GM23338 (cell line): ENCODE measurements around the gene OR5C1. TPM values are rescaled to one million over a fixed set of nuclear protein-coding genes. Genes with fewer than 3 reads are reported as not detected.
"Not testable (repeated sequence)": the region's sequence is repeated elsewhere in the genome, so short reads cannot be mapped to it uniquely, and the experiment has no call there.

Experiments used
- ATAC-seq: fragments of 200-7000 bp; cut with Tn5 transposase; 3 replicates; pipeline ENCODE4 v1.9.1; 2020
- DNase-seq: peaks from one replicate; pipeline ENCODE4 v3.0.0-alpha.2; 2015; ENCODE audit warnings: low spot score
- H2AFZ ChIP-seq: fragments of 200-600 bp; sonication (generic); 2 replicates; pipeline ENCODE4 v1.8.0; 2016; ENCODE audit warnings: antibody characterized with exemption, mild to moderate bottlenecking, moderate library complexity
- H3F3A ChIP-seq: fragments of 200-600 bp; sonication (generic); replicated peaks from 2 replicates; pipeline ENCODE4 v1.8.0; 2017; ENCODE audit warnings: antibody characterized with exemption, mixed run types, low read depth
- H3K27ac ChIP-seq: fragments of 200-600 bp; sonication (generic); 2 replicates; pipeline ENCODE4 v1.6.1; 2016; ENCODE audit warnings: low read depth
- H3K27me3 ChIP-seq: fragments of 200-600 bp; sonication (generic); 2 replicates; pipeline ENCODE4 v1.8.0; 2016; ENCODE audit warnings: mild to moderate bottlenecking, mixed run types, moderate library complexity; ENCODE audit not compliant: insufficient read depth
- H3K36me3 ChIP-seq: fragments of 200-600 bp; sonication (generic); 2 replicates; pipeline ENCODE4 v1.8.0; 2016; ENCODE audit warnings: mild to moderate bottlenecking; ENCODE audit not compliant: insufficient read depth
- H3K4me1 ChIP-seq: fragments of 200-600 bp; sonication (generic); 2 replicates; pipeline ENCODE4 v1.8.0; 2016; ENCODE audit warnings: mild to moderate bottlenecking, moderate library complexity; ENCODE audit not compliant: insufficient read depth
- H3K4me2 ChIP-seq: fragments of 200-600 bp; sonication (generic); 2 replicates; pipeline ENCODE4 v1.7.1; 2017; ENCODE audit warnings: mixed run types
- H3K4me3 ChIP-seq: fragments of 200-600 bp; sonication (generic); 2 replicates; pipeline ENCODE4 v1.6.1; 2016; ENCODE audit warnings: mixed run types
- H3K79me2 ChIP-seq: fragments of 200-600 bp; sonication (generic); replicated peaks from 2 replicates; pipeline ENCODE4 v1.8.0; 2017; ENCODE audit warnings: mild to moderate bottlenecking; ENCODE audit not compliant: insufficient read depth
- H3K9me2 ChIP-seq: fragments of 200-600 bp; sonication (generic); 2 replicates; pipeline ENCODE4 v1.8.0; 2017; ENCODE audit not compliant: insufficient read depth
- H4K20me1 ChIP-seq: fragments of 200-600 bp; sonication (generic); replicated peaks from 2 replicates; pipeline ENCODE4 v1.8.0; 2017; ENCODE audit warnings: mild to moderate bottlenecking; ENCODE audit not compliant: insufficient read depth
- H3K27ac Mint-ChIP-seq: 2 replicates; pipeline ENCODE4 v1.8.0; 2020; ENCODE audit warnings: inconsistent platforms, mild to moderate bottlenecking, moderate library complexity, mixed read lengths
- H3K27me3 Mint-ChIP-seq: 3 replicates; pipeline ENCODE4 v1.8.0; 2022; ENCODE audit warnings: low read depth, mild to moderate bottlenecking, moderate library complexity, mixed read lengths, inconsistent platforms; ENCODE audit not compliant: insufficient read depth, poor library complexity
- H3K36me3 Mint-ChIP-seq: 3 replicates; pipeline ENCODE4 v1.8.0; 2021; ENCODE audit warnings: low read depth, mild to moderate bottlenecking, inconsistent platforms, moderate library complexity, mixed read lengths
- H3K4me1 Mint-ChIP-seq: 3 replicates; pipeline ENCODE4 v1.8.0; 2020; ENCODE audit warnings: mild to moderate bottlenecking, inconsistent platforms, mixed read lengths
- H3K4me3 Mint-ChIP-seq: 3 replicates; pipeline ENCODE4 v1.8.0; 2021; ENCODE audit warnings: moderate library complexity, mild to moderate bottlenecking, inconsistent platforms, mixed read lengths
- H3K9me3 Mint-ChIP-seq: 3 replicates; pipeline ENCODE4 v1.8.0; 2020; ENCODE audit warnings: moderate library complexity, mild to moderate bottlenecking, inconsistent platforms, mixed read lengths
- EZH2 ChIP-seq: fragments of 200-600 bp; sonication (generic); IDR thresholded peaks from one replicate; pipeline ENCODE4 v1.8.0; 2017; ENCODE audit warnings: antibody characterized with exemption, mild to moderate bottlenecking, low read depth; ENCODE audit not compliant: unreplicated experiment
- EZH2phosphoT487 ChIP-seq: fragments of 200-600 bp; sonication (generic); IDR thresholded peaks from one replicate; pipeline ENCODE4 v1.8.1; 2018; ENCODE audit warnings: antibody characterized with exemption; ENCODE audit not compliant: unreplicated experiment
- NANOG ChIP-seq: IDR thresholded peaks from 2 replicates; pipeline ENCODE4 v1.6.1; 2016; ENCODE audit warnings: antibody characterized with exemption, borderline replicate concordance
- POLR2AphosphoS5 ChIP-seq: IDR thresholded peaks from 2 replicates; pipeline ENCODE4 v1.6.1; 2016; ENCODE audit warnings: antibody characterized with exemption, low read depth
- STAT1 ChIP-seq: IDR thresholded peaks from one replicate; pipeline ENCODE4 v1.6.1; 2016; ENCODE audit warnings: antibody characterized with exemption; ENCODE audit not compliant: unreplicated experiment
- ZNF114 ChIP-seq: fragments of 250-450 bp; sonication (Bioruptor Pico); IDR thresholded peaks from 2 replicates; pipeline ENCODE4 v1.5.0; 2020; ENCODE audit warnings: mild to moderate bottlenecking, moderate library complexity
- ZNF331 ChIP-seq: fragments of 250-450 bp; sonication (Bioruptor Pico); IDR thresholded peaks from 2 replicates; pipeline ENCODE4 v1.5.0; 2020; ENCODE audit warnings: low read depth, mild to moderate bottlenecking, moderate library complexity
- polyA plus RNA-seq: library from polyadenylated mRNA; unstranded; fragments of >200 nt; fragmentation: Nextera tagmentation; extraction: Ambion mirVana; gene quantifications from 2 replicates; pipeline ENCODE4 v1.2.1, GENCODE V29; 2016
- total RNA-seq: library from RNA; depleted of rRNA; stranded (reverse); fragments of >200 nt; shearing (Covaris generic); gene quantifications from 2 replicates; pipeline ENCODE4 v1.2.3, GENCODE V29; 2014
- TF ChIP-seq, protein P1 (sequence below), 2 experiments: fragments of 200-600 bp in 1 of 2; sonication (generic) in 1 of 2; conservative IDR thresholded peaks; 2 replicates each; pipeline versions ENCODE4 v1.5.1 to v1.6.1; 2016 to 2017; ENCODE audit warnings: antibody characterized with exemption in 2 of 2, low read depth in 2 of 2, mild to moderate bottlenecking in 2 of 2, moderate library complexity in 1 of 2
- TF ChIP-seq, protein P2 (sequence below): IDR thresholded peaks from one replicate; pipeline ENCODE4 v1.6.1; 2018; ENCODE audit warnings: antibody characterized with exemption; ENCODE audit not compliant: unreplicated experiment

The OR5C1 gene
- total and polyA plus RNA-seq, 2 experiments from 2014 or later = not detected

DNA sequence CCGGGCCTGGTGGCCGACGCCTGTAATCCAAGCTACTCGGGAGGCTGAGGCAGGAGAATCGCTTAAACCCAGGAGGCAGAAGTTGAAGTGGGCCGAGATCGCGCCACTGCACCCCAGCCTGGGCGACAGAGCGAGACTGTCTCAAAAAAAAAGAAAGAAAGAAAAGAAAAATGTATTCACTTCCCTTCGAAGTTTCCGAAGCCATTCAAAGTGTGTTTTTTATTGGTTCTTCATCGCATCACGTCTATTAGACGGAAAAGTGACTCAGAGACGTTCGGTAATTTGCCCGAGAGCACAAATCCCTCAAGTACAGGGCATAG, 40.2 kb downstream of the OR5C1 start:
- not testable (repeated sequence) for H3K27ac Mint-ChIP-seq, H3K4me2 ChIP-seq, ATAC-seq, H3K9me2 ChIP-seq, H3K4me1 ChIP-seq, H3F3A ChIP-seq, H3K27me3 ChIP-seq, DNase-seq, H3K4me1 Mint-ChIP-seq, H3K9me3 Mint-ChIP-seq
- H2AFZ ChIP-seq = 0 out of 2 replicates have a peak overlapping the region, but pooled peaks have one; percentile 77
- peaks cover 18% of the 10 kb centered on the region for H4K20me1 ChIP-seq
- 0 out of 2 replicates have a peak, but pooled peaks cover 12% of the 10 kb centered on the region for H3K36me3 ChIP-seq
- peaks cover 40% of the 10 kb centered on the region for H3K79me2 ChIP-seq
- H3K27ac ChIP-seq = peak overlapping the region; percentile 46
- Mint-ChIP-seq H3K27me3 (peaks cover 12% of the 10 kb centered on the region), H3K4me3 (peak overlapping the region; percentile 100), H3K36me3 (peaks cover 18% of the 10 kb centered on the region)
- H3K4me3 ChIP-seq = peak overlapping the region; percentile 92; the same call in 1 of the 2 replicates

DNA sequence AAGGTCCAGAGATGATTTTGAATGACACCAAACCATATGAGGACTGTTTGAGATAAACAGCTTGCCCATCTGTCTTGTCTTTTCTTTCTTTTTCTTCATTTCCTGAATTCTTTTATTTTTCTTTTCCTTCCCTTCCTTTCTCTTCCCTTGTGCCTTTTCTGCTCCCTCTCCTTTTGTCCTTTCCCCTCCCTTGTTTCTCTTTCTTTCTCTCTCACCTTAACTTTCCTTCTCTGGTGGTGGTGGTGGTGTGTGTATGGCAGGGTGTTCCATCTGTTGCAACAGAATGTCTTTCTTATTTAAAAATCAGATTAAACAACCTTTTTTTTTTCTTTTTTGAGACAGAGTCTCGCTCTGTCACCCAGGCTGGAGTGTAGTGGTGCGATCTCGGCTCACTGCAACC, 43.5 kb downstream of the OR5C1 start:
- ATAC-seq (no peak), DNase-seq (no peak)
- Mint-ChIP-seq H3K4me1 (peaks cover 12% of the 10 kb centered on the region; the same call in 2 of the 3 replicates), H3K4me3 (no peak overlapping the region), H3K27me3 (peaks cover 8% of the 10 kb centered on the region), H3K27ac (no peak overlapping the region), H3K36me3 (no peaks in the 10 kb centered on the region), H3K9me3 (no peaks in the 10 kb centered on the region)
- Histone ChIP-seq H3K4me3 (no peak overlapping the region), H2AFZ (peak overlapping the region; percentile 82), H3K9me2 (no peaks in the 10 kb centered on the region), H3F3A (peaks cover 4% of the 10 kb centered on the region; the same call in 1 of the 2 replicates), H3K27ac (no peak overlapping the region), H3K27me3 (no peaks in the 10 kb centered on the region), H3K4me1 (0 out of 2 replicates have a peak, but pooled peaks cover 2% of the 10 kb centered on the region), H4K20me1 (peaks cover 4% of the 10 kb centered on the region; the same call in 1 of the 2 replicates), H3K4me2 (no peak overlapping the region), H3K36me3 (no peaks in the 10 kb centered on the region), H3K79me2 (peaks cover 7% of the 10 kb centered on the region)
- TF ChIP-seq ZNF331 (CRISPR knock-in tag) = no peak
- TF ChIP-seq POLR2AphosphoS5 = no peak
- TF ChIP-seq EZH2 = no peak
- TF ChIP-seq, protein P1, sequence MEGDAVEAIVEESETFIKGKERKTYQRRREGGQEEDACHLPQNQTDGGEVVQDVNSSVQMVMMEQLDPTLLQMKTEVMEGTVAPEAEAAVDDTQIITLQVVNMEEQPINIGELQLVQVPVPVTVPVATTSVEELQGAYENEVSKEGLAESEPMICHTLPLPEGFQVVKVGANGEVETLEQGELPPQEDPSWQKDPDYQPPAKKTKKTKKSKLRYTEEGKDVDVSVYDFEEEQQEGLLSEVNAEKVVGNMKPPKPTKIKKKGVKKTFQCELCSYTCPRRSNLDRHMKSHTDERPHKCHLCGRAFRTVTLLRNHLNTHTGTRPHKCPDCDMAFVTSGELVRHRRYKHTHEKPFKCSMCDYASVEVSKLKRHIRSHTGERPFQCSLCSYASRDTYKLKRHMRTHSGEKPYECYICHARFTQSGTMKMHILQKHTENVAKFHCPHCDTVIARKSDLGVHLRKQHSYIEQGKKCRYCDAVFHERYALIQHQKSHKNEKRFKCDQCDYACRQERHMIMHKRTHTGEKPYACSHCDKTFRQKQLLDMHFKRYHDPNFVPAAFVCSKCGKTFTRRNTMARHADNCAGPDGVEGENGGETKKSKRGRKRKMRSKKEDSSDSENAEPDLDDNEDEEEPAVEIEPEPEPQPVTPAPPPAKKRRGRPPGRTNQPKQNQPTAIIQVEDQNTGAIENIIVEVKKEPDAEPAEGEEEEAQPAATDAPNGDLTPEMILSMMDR (conservative IDR thresholded peaks at IDR 0.05; ENCODE audit: low read depth in 2 of 2) = no peak
- TF ChIP-seq EZH2phosphoT487 = no peak
- no peak for TF ChIP-seq STAT1
- TF ChIP-seq, protein P2, sequence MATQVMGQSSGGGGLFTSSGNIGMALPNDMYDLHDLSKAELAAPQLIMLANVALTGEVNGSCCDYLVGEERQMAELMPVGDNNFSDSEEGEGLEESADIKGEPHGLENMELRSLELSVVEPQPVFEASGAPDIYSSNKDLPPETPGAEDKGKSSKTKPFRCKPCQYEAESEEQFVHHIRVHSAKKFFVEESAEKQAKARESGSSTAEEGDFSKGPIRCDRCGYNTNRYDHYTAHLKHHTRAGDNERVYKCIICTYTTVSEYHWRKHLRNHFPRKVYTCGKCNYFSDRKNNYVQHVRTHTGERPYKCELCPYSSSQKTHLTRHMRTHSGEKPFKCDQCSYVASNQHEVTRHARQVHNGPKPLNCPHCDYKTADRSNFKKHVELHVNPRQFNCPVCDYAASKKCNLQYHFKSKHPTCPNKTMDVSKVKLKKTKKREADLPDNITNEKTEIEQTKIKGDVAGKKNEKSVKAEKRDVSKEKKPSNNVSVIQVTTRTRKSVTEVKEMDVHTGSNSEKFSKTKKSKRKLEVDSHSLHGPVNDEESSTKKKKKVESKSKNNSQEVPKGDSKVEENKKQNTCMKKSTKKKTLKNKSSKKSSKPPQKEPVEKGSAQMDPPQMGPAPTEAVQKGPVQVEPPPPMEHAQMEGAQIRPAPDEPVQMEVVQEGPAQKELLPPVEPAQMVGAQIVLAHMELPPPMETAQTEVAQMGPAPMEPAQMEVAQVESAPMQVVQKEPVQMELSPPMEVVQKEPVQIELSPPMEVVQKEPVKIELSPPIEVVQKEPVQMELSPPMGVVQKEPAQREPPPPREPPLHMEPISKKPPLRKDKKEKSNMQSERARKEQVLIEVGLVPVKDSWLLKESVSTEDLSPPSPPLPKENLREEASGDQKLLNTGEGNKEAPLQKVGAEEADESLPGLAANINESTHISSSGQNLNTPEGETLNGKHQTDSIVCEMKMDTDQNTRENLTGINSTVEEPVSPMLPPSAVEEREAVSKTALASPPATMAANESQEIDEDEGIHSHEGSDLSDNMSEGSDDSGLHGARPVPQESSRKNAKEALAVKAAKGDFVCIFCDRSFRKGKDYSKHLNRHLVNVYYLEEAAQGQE = no peak
- TF ChIP-seq NANOG = no peak
- no peak for TF ChIP-seq ZNF114 (CRISPR knock-in tag)
